SIG-M5 (cell line): ENCODE results near the gene TMF1.

Source experiments
- DNase-seq: peaks from one replicate; lab custom pipeline; 2025; lab: John Stamatoyannopoulos, UW

Gene TMF1

GRCh38 chr3:69081583-69082262 lies 29.6 kb upstream of the TMF1 start:
- no peak for DNase-seq

DNA sequence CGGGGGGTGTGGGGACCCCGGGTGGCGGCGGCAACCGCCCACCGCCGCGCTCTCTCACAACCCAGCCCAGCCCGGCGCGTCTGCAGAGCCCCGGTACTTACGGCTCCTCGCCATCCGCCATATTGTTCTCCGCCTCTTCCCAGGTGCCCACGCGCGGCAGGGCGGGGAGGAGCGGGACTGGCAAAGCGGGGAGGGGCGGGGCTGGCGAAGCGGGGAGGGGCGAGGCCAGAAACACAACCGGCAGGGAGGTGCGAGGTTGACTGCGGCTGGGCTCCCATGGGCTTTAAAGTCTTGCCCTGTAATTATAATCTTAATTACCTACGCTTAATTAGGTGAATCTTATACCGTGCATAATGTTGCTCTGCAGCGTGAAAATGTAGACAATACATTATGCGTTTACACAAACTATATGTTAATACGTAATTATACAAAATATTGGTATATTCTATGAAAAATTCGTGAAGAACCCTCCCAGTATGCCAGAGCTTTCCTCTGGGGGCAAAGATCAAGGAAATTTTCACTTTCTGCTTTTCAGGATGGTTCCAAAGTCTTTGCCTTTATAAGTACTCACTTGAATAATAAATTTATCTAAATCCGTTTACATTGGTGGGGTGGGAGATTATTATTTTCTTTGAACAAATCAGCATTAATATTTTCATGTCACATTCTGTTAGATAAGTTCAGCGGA lies 28.2 kb upstream of the TMF1 start, which contains the start of gene UBA3:
TSS of gene UBA3 (minus strand) at position 133 of the 688 bp plus-strand sequence. CDS start at position 121, 12 bp downstream.
- no peak for DNase-seq

GRCh38 chr3:69079269-69080159 lies 27.4 kb upstream of the TMF1 start:
- no peak for DNase-seq

GRCh38 chr3:69072928-69073327 lies 20.8 kb upstream of the TMF1 start:
- DNase-seq = no peak

DNA sequence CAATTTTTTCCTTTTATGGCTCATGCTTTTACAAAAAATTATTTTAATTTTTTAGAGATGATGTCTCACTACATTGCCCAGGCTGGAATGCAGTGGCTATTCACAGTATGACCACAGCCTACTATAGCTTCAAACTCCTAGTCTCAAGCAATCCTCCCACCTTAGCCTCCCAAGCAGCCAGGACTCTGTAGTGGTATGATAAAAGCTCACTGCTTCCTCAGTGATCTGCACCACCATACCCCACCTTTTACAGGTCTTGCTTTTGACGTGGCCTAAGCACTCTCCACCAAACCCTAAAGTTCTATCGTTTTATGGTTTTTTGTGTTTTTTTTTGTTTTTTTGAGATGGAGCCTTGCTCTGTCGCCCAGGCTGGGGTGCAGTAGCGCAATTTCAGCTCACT lies 14.0 kb upstream of the TMF1 start:
- no peak for DNase-seq

DNA sequence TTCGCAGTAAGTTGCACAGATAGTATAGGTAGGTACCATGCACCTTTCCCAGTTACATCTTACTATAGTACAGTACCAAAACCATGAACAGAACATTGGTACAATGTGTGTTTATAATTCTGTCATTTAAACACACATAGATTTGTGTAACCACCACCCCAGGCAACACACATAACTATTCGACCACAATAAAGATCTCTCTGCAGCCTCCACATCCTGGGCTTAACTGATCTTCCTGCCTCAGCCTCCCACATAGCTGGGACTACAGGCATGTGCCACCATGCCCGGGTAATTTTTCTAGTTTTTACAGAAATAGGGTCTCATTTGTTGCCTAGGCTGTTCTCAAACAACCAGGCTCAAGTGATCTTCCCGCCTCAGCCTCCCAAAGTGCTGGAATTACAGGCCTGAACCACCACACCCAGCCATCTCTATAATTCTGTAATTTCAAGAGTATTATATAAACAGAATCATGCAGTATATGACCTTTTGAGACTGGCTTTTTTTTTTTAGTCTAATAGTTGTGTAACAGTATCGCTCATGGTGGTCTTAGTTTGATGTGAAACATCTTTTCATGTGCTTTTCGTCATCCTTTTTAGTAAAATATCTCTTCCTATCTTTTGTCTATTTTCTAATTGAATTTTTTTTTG lies 13.3 kb upstream of the TMF1 start:
- DNase-seq = no peak

GRCh38 chr3:69063636-69064035 lies 11.5 kb upstream of the TMF1 start:
- DNase-seq = no peak

DNA sequence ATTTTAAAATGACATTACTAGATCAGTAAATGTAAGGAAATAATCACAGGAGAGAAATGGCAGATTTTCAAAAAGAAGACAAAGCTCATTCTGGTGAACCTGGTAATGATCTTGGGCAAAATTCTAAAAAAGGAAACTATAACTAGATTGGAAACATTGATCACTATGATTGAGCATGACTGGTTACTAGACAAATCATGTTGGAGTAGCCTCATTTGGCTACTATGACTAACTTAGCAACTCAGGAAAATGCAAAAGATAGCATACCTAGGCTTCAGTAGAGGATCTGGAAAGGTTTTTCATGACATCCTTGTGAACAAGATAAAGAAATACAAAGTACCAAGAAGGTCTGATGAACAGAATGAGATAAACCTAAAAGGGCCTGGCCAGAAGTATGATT lies 7.6 kb upstream of the TMF1 start:
- no peak for DNase-seq

DNA sequence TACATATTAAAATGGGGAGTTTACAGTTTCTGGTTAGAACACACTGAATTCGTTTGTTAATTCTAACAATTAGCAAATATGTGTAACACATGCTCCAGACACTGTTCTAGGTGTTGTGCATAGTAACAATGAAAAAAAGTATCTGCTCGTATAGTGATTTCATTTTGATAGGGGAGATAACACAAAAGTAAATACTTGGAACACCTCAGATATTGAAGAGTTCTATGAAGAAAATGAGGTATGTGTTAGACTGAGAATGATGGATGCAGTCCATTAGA lies 6.8 kb upstream of the TMF1 start:
- DNase-seq = no peak

GRCh38 chr3:69058180-69058946 lies 6.2 kb upstream of the TMF1 start:
- no peak for DNase-seq

DNA sequence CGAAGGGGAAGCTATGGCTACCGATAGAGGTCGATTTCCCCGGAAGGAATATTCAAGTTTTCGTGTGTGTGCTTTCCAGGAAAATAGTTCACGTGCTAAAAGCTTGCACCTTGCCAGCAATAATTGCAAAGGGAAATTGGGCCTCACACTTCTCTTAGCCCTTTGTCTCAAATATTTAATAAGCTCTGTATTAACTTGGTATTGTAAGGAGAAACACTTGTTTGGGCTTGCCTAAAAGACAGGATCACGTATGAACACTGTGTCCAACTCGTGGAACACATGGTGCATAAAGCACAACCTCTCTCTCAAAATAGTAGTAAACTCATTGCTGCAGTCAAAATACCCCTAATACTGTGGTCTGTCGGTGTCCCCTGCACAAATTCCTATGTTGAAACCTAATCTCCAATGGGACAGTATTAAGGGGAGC lies 352 bp upstream of the TMF1 start:
- no peak for DNase-seq

DNA sequence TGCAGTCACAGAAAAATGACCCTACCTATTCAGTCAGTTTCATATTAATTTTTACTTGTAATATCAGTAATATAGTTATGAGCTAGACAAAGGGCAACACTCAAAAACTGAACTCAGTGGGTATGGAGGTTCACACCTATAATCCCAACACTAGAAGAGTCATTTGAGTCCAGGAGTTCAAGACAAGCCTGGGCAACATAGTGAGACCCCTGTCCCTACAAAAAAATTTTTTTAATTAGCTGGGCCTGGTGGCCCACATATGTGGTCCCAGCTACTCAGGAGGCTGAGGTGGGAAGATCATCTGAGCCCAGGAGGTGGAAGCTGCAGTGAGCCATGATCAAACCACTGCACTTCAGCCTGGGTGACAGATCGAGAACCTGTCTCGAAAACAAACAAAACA lies 3.1 kb downstream of the TMF1 start:
- DNase-seq = no peak

DNA sequence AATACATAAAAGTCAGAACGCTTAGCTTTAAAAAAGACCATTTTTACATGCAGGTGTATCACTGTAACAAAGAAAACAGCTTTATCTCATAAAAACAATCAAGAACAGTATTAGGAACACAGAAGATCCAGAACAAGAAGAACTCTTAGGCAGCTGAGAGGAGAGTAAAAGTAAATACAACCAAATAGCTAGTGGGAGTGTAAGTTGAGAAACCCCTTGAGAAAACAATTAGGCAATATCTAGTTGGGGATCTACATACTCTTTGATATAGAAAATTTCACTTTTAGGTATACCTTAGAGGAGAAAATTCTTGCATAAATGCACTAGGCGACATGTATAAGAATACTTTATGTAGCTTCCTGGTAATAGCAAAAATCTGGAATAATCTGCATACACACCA lies 7.5 kb downstream of the TMF1 start:
- no peak for DNase-seq

GRCh38 chr3:69033470-69033869 lies 18.7 kb downstream of the TMF1 start:
- peak; percentile 16 for DNase-seq

GRCh38 chr3:69032737-69033136 lies 19.4 kb downstream of the TMF1 start:
- no peak for DNase-seq

DNA sequence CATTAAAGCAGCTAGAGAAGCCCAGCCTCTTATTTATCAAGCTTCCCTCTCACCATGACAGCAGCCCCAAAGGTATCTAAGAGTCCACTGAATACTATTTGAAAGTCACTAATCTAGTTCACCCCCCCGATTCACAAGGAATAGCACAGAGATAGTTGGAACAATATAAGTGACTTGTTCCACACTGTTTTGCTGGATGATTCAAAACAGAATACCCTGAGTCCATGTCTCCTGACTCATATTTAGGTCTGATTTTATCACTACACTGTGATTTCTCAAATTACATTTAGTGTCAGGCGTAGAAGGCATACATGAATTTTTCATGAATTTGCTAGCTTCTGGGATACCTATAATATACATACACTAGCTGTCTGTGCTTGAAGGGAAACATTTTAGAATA lies 20.0 kb downstream of the TMF1 start:
- no peak for DNase-seq

GRCh38 chr3:69031635-69032034 lies 20.5 kb downstream of the TMF1 start:
- DNase-seq = no peak

GRCh38 chr3:69020857-69021256 lies 31.3 kb downstream of the TMF1 start:
- no peak for DNase-seq

- DNase-seq = no peak
These were observed 31.7 kb downstream of the TMF1 start for GRCh38 chr3:69020424-69020823.

DNA sequence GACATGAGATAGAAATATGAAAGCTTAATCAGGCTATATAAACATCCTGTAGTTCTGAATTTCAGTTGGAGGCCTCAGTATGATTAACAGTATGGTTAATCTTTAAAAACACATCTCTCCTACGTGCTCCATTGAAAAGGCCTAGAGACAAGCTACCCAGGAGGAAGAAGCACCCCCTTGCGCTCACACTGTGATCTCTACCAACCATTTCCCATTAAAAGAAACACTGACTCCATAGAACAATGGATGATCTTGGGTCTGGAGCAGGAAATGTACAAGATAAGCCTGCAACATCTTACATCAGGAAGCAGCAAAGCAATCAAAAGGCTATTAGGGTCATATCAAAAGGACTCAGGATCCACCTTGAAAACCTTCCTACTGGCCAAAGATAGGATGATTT lies 35.2 kb downstream of the TMF1 start:
- DNase-seq = no peak

DNA sequence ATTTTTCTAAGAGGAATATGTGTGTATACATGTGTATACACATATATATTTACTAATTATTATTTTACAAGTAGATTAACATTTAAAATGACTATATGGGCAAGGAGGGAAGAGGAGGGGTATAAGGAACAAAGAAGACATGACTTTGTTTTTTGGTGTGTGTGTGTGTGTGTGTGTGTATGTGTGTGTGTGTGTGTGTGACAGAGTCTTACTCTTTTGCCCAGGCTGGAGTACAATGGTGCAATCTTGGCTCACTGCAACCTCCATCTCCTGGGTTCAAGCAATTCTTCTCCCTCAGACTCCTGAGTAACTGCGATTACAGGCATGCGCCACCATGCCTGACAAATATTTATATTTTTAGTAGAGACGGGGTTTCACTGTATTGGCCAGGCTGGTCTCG lies 36.0 kb downstream of the TMF1 start:
- DNase-seq = no peak
